Inferior parietal cortex (tissue), 1 donor: ENCODE results near the gene XCR1.

Experiments
- DNase-seq: peaks from one replicate; pipeline ENCODE4 v3.0.0-alpha.2; 2016; ENCODE audit errors: extremely low spot score

Gene XCR1

DNA sequence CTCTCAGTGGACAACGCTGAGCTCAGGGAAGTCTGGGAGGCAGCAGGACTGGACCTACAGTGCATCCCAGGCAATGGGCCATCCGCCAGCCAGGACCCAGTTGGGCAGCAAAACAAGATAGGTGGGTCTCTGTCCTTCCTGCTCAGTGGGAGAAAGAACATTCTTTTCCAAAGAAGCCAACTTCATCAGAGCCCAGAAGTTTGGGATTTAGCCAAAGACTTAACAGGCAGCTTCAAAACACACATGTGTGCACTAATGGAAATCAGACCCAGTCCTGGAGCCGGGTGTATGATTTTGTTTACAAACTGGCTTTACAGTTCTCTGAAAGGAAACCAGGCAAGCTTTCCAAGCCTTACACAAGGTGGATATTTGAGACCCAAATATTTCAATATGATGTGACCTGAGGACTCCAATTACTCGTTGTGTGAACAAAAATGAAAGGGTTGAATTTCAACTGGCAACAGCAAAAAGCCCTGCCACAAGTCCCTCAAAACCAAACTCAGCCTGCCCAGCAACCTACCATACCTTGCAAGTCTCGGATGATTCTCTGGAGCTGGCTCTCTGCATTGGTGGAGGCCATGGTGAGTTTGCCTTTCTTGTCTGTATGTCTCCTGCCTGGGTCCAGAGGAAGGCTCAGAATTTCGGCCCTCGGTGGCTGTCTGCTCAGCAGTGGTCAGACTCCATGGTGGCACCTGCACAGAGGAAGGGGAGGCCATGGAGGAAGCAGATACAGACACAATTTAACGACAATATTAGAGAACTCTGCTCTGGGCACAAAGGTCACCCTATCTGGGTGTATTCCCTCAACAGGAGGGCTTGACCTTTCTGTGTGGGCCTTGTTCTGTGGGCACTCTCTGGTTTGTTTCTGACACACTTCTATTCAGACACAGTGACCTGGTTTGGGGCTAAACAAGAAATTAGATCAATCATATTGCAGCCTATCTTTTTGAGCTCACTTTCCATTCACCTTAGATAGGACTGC, 42.7 kb downstream of the XCR1 start:
- DNase-seq: no peak

DNA sequence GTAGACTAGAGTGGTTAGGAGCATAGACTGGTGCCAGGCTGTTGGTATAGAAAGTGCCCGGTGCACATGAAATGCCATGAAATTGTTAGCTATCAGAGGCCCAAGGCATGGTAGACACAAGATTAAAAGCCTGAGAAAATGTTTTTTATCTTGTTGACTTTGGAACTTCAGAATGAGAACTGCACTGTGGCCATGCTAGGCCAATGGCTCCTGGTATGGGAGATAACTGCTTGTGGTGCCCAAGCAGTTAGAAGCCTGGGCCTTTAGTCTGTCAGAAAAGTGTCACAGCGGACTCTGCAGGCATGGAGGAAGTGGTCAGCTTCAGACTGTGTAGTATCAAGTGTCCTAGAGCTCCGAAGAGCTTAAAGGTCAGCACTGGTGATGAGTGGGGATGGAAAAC, 43.5 kb downstream of the XCR1 start:
- DNase-seq: no peak

DNA sequence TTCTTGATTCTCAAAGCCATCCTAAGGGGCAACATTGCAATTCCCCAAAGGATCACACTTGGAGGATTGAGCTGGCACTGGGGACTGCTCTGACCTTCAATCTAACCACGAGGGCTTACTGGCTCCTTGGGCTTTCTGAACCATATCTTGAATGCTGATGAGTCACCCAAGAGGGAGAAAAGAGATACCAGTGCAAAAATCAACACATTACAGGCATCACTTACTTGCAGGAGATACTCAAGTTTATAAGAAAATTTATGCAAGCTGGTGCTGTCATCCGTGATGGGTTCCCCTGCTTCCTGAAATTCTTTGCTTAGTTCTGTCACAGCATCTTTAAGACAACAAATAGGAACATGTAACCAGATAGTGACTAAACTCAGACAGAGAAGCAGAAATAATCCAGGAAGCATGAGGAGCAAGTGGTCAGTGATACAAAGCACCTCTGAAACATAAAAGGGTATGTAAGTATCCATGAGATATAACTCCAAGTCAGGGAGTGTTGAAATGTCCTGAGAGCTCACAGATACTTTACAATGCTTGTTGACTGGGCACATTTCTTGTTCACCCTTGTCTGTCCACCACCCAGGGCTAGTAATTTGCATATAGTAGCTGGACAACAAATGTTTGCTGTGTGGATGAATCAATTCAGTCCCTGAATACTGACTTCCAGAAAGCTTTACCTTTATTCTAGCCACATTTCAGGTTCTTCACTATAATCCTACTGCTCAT, 45.8 kb downstream of the XCR1 start:
- DNase-seq: no peak

DNA sequence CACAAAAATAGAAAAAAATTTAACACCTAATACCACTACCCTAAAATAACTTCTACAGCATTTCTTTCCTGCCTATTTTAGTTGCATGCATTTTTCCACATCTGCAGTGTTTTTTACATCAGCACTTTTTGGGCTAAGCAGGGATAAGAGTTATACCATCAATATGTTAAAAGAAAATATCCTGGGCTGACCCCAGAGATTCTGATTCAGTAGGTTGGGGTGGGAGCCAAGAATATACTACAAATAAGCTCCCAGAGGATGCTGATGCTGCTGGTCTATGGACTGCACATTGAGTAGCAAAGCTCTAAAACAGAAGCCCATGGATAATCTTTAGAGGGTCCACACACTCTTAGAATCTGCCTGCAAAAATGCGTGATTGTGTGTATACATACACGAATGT, 46.5 kb downstream of the XCR1 start:
- no peak for DNase-seq

DNA sequence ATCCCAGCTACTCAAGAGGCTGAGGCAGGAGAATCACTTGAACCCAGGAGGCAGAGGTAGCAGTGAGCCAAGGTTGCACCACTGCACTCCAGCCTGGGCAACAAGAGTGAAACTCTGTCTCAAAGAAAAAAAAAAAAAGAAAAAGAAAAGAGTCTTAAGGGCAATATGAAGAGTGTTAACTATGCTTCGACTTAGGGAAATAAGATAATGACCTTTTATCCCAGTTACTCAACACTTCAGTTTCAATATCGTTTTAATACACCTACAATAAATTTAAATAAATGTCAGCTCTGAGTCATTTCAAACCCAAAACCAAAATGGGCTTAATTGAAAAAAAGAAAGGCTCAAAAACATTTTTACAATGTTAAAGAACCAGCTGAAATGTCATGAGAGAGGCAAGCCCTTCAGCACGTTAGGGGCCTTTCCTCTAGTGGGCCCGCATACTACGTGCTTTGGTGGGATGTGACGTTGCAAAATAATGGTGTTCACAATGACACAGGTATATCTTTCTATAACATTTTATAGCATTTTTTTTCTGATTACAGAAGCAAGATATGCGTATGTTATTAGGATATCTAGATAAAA, 47.0 kb downstream of the XCR1 start:
- no peak for DNase-seq

DNA sequence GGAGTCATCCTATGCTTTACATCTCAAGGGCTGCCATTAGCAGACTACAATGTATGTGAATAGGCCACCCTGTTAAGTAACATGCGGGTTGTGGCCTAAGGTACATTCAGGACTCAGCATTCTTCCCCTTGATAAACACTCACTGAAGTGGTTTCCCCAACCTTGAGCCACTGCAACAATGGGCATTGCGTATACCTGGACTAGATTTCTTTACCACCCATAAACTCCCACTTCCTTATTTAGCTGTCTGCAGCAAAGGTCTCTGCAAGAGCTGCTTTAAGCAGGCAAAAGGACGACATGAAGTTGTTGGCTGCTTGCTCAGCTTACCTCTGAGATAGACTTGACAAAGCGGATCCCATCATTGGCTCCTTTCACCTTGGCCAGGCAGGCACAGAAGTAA, 47.9 kb downstream of the XCR1 start:
- no peak for DNase-seq

DNA sequence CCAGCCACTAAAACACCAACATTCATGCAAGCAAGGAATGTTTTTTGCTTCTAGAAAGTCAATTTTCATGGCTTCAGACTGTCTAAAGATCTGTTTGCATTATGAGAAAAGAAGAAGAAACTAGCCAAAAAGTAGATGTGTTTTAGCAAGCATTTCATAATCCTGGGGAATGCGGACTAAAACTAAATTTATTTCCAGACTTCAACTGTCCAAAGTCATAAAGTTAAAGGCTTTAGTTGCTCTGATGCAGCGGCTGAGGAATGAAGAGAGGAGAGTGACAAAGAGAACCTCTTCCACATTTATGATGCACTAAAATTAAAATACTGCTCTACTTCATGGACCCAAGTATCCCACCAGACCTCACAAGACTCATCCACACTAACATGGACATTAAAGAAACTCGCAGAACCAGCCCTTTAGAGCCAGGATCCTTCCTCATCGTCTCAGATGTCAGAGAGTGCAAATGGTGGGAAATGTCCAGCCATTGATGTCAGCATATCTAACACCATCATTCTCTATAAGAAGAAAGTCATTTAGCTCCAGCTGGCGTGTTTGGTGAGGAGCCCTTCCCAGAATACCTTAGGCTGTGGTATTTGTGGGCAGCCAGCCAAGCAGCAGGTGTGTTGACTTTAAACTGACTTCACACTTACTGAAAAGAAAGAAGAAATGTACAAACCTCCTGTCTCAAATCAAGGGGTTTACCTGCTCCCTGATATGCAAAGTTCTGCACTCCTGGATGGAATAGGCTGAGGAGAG, 49.1 kb downstream of the XCR1 start:
- DNase-seq: no peak

DNA sequence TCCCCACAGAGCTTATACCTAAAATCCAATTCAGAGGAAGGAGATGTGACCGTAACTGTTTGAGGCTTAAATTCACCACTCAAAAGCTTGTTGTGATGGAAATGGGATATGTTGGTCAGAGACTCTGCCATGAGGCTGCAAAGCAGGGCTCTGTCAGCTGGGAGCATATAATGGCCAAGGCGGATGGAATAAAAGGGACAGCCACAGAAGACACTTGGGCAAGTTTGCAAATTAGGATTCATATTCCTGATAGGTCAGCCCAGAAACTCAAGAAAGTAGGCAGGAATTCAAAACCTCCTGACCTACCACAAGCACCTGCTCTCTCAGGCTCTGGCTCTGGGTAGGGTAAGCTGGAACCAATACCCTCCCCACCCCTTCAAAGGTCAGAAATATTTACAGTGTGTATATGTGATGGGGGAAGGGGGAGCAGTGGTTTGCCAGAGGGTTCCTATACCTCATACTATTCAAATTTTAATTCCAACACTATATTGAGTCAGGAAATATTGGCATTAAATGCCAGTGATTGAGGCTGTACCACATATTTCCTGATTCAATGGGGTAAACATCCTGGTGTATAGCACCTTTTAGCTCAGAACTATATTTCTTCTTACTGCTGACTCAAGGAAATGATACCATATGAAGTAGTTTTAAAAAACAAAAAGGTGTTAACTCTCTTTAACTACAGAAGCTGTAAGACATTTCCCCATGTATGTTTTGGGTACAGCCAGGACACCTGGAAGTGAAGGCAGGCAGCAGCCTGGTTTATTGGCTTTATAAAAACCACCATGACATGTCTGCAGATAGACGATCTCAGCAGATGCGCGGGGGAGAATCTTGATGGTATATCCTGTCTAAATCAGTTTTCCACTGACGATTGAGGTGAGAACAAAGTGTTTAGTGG, 50.8 kb downstream of the XCR1 start:
- no peak for DNase-seq

DNA sequence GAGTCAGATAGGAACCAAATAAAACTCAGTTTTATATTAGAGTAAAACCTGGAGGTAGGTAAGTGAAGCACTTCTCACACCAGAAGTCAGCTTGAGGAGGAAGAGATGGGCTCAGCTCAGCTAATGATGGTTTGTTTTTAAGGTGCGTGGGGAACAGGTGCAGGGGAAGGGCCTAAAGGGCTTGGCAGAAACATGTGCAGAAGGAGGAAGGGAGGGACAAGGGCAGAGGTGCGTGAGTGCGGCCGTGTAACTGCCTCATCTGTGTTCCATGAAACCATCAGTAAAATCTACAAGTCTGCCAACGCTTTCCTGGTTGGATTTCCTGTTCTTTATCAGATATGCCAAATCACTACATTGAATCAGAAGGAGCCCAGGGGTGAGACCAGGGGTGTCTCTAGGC, 51.6 kb downstream of the XCR1 start:
- no peak for DNase-seq

DNA sequence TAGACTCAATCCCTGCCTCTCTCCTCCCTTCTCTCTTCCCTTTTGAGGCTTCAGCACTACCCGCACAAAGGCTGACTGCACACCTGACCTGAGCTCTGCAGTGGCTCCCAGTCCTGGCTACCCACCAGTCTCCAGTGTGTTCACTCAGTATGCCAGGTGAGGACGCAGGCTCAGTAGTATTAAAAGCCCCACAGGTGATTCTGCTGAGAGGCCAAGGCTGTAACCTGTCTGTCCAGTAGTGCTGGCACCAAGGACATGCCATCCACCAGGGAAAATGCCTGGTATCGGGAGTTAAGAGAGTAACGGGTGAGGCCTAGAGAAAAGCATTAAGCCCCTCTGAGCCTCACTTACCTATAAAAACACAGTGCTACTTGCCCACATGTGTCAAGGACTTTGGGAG, 52.6 kb downstream of the XCR1 start:
- no peak for DNase-seq

DNA sequence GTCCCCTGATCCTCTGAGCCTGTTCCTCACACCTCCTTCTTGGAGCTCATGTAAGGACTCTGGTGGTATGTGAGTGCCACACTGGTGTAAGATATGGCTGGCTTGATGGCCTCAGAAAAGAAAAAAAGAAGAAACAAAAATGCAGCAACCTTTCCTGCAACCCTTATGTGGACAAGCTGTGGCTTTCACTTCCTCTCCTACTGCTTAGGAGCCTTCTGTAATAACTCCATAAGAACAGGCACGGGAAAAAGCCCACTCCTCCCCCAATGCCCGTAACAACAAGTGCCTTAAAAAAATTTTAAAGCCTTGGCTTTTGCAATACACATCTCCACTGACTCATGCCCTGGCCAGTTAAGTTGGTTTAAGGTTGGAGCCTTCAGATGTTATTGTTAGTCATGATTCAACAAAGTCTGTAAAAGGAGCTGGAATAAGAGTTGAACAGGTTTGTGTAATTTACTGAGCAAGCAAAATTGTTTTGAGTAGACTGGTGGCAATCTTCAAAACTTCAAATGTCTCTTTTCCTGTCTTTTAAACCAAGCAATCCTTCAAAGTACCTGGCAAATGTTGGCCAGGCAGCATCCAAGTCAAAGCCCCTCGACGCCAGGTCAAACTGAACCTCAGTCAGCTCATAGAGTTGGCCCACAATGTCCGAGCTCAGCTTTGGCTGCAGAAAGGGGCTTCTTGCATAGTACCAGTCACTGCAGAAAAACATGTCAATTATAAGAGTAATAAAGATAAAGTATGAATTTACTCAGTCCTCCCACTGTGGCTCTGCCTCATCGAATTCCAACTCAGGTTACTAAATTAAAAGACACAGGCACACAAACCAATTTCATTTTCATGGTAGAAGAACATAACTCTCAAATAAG, 54.5 kb downstream of the XCR1 start:
- DNase-seq: no peak

DNA sequence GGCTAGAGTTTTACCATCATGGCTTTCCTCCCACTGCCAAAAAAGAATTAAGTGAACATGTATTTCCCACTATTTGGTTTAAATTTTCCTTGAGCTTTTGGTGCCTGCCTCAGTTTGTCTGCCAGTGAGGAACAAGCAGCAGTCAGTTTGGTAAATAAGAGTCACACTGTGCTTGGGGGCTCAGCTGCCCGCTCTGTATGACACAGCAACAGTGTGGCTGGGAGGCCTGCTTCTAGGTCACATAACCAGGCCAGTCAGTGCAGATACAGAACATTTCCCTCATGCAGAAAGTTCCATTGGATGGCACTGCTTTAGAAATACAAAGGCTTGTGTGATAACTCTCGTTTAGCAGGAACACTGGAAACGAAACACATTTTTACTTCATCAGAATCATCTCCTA, 57.3 kb downstream of the XCR1 start:
- DNase-seq: no peak

DNA sequence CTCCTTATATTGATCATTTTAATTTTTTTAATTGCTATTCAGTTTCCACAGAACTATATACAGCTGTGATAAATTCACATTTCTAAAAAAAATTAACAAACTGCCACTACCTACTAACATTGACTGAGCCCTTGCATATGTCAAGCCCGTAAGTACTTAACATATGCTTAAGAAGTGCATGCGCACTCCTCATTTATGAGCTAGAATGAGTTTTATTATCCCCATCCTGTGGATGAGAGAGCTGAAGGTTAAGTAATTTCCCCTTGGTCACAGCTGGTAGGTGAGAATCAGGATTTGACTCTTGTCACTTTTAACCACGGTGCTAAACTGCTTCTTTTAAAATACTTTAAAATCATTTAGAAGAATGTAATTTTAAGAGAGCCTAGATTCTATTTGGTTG, 58.2 kb downstream of the XCR1 start:
- DNase-seq: no peak

DNA sequence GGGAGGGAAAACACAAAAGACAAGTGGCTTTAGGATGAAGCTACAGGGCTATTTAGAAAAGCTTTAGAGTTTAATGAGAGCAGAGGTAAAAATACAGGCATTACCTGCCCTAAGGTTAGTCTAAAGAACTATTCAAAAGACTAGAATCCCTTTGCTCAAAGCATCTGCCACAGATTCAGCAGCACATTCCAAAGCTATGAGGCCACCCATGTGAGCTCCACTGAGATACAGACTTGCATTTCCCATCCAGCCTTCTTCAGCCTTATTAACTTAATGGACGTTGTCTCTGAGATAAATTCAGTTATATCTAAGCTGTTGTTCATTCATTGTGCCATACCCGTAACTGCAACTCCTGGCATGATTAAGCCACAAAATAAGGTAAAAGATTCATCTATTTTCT, 58.6 kb downstream of the XCR1 start:
- no peak for DNase-seq

DNA sequence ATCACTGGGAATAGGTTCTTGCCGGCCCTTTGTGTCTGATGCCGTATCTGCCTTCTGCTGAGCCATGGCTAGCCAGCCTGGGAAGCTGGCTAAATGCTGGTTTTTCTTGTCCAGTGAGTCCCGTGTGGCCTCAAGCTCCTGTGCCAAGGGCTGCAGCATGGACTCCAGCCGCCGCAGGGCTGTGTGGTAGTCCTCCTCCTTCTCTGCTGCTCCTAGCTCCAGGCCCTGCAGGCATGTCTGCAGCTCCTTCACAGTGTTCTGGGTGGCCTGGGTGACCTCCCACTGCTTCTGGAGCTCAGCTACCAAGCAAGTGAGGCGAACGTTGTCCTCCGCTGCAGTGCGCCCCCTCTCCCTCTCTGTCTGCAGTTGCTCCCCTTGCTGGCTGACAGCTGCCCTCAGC, 59.1 kb downstream of the XCR1 start:
- DNase-seq: no peak

DNA sequence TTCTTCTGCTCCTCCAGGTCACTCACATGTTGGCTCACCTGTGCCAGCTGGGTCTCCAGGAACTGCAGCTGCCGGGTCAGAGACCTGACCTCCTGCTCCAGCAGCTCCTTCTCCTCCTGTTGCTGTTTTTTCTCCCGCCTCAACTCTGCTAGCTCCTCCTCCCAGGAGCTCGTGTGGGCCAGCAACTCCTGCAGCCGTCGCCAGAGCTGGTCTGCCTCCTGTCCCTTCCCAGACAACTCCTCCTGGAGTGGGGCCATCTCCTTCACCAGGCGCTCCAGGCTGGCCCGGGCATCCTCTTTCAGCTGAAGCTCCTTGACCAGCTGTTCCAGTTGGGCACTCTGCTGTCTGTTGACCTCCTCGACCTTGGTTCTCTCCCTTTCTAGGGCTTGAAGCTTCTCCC, 59.6 kb downstream of the XCR1 start:
- no peak for DNase-seq
